ENCODE measurements around the gene LUZP1. TPM values are rescaled to one million over a fixed set of nuclear protein-coding genes. Genes with fewer than 3 reads are reported as not detected.
A peak's percentile ranks its signal among the peaks of the same experiment; 100 is the strongest.

LUZP1 gene
- total and polyA plus RNA-seq, 10 of the 15 experiments (the other 5 are each of a cell fraction or from before 2014, with no cell fraction given), result 11.3 to 28.2 (median 17.3) TPM

DNA sequence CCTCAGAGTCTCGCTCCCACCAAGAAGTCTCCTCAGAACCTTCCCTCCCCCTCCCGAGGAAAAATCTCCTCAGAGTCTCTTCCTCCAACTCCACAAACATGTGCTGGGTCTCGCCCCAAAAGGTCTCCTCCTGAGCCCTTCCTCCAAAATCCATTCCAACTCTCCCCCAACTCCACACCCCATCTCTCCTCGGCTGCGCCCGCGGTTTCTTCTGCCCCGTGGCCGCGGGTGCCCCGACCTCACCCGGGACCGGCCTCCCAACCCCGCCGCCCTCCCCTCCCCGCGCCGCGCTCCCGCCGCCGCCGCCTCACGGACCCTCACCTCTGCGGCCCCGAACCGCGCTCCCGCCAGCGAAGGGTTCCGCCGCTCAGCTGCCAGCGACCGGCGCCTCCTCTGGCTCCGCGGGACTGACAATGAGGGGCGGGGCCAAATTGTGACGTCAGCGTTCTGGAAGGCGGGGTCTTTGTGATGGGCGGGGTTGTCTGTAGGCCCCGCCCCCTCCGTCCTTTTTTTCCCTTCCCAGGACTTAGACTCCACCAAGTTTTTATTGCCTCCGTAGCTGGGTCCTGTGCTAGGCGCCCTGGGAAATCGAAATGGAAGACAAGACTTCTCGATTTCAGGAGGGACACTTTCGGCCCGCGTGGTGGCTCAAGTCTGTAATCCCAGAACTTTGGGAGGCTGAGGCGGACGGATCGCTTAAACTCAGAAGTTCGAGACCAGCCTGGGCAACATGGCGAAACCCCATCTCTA lies at the start of gene LUZP1 (continued):
- TF ChIP-seq, protein P1, sequence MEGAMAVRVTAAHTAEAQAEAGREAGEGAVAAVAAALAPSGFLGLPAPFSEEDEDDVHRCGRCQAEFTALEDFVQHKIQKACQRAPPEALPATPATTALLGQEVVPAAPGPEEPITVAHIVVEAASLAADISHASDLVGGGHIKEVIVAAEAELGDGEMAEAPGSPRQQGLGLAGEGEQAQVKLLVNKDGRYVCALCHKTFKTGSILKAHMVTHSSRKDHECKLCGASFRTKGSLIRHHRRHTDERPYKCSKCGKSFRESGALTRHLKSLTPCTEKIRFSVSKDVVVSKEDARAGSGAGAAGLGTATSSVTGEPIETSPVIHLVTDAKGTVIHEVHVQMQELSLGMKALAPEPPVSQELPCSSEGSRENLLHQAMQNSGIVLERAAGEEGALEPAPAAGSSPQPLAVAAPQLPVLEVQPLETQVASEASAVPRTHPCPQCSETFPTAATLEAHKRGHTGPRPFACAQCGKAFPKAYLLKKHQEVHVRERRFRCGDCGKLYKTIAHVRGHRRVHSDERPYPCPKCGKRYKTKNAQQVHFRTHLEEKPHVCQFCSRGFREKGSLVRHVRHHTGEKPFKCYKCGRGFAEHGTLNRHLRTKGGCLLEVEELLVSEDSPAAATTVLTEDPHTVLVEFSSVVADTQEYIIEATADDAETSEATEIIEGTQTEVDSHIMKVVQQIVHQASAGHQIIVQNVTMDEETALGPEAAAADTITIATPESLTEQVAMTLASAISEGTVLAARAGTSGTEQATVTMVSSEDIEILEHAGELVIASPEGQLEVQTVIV (IDR thresholded peaks at IDR 0.05; ENCODE audit: borderline replicate concordance, partially characterized antibody), result no peak
- TF ChIP-seq YBX1 (IDR thresholded peaks at IDR 0.05) (no peak), BCL11A (IDR thresholded peaks at IDR 0.05; ENCODE audit: low read depth, low read length) (no peak), CBX5 (IDR thresholded peaks at IDR 0.05; ENCODE audit: low read depth) (no peak), RELA (IDR thresholded peaks at IDR 0.05; ENCODE audit: borderline replicate concordance, partially characterized antibody) (peak; percentile 20), KAT2A (conservative IDR thresholded peaks at IDR 0.05; ENCODE audit: control insufficient read depth, low read depth, low read length) (no peak), PML (IDR thresholded peaks at IDR 0.05; ENCODE audit: low read length) (no peak), SIN3A (IDR thresholded peaks at IDR 0.05; ENCODE audit: low read depth, low read length) (peak; percentile 44; the same call in 1 of the 2 replicates), BACH1 (IDR thresholded peaks at IDR 0.05; ENCODE audit: borderline replicate concordance) (no peak), CHD2 (IDR thresholded peaks at IDR 0.05; ENCODE audit: borderline replicate concordance, low read depth, low read length) (no peak), NFYA (IDR thresholded peaks at IDR 0.05; ENCODE audit: borderline replicate concordance, low read depth, low read length) (no peak), GABPA (IDR thresholded peaks at IDR 0.05; ENCODE audit: low read depth) (no peak), POLR2AphosphoS5 (IDR thresholded peaks at IDR 0.05; ENCODE audit: low read length) (peak; percentile 69; the same call in 1 of the 2 replicates)
- TF ChIP-seq, protein P2, sequence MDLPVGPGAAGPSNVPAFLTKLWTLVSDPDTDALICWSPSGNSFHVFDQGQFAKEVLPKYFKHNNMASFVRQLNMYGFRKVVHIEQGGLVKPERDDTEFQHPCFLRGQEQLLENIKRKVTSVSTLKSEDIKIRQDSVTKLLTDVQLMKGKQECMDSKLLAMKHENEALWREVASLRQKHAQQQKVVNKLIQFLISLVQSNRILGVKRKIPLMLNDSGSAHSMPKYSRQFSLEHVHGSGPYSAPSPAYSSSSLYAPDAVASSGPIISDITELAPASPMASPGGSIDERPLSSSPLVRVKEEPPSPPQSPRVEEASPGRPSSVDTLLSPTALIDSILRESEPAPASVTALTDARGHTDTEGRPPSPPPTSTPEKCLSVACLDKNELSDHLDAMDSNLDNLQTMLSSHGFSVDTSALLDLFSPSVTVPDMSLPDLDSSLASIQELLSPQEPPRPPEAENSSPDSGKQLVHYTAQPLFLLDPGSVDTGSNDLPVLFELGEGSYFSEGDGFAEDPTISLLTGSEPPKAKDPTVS (IDR thresholded peaks at IDR 0.05; ENCODE audit: low read depth, low read length), result no peak
- TF ChIP-seq, protein P3, sequence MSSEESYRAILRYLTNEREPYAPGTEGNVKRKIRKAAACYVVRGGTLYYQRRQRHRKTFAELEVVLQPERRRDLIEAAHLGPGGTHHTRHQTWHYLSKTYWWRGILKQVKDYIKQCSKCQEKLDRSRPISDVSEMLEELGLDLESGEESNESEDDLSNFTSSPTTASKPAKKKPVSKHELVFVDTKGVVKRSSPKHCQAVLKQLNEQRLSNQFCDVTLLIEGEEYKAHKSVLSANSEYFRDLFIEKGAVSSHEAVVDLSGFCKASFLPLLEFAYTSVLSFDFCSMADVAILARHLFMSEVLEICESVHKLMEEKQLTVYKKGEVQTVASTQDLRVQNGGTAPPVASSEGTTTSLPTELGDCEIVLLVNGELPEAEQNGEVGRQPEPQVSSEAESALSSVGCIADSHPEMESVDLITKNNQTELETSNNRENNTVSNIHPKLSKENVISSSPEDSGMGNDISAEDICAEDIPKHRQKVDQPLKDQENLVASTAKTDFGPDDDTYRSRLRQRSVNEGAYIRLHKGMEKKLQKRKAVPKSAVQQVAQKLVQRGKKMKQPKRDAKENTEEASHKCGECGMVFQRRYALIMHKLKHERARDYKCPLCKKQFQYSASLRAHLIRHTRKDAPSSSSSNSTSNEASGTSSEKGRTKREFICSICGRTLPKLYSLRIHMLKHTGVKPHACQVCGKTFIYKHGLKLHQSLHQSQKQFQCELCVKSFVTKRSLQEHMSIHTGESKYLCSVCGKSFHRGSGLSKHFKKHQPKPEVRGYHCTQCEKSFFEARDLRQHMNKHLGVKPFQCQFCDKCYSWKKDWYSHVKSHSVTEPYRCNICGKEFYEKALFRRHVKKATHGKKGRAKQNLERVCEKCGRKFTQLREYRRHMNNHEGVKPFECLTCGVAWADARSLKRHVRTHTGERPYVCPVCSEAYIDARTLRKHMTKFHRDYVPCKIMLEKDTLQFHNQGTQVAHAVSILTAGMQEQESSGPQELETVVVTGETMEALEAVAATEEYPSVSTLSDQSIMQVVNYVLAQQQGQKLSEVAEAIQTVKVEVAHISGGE (CRISPR knock-in tag; IDR thresholded peaks at IDR 0.05), result no peak
- TF ChIP-seq, protein P4, sequence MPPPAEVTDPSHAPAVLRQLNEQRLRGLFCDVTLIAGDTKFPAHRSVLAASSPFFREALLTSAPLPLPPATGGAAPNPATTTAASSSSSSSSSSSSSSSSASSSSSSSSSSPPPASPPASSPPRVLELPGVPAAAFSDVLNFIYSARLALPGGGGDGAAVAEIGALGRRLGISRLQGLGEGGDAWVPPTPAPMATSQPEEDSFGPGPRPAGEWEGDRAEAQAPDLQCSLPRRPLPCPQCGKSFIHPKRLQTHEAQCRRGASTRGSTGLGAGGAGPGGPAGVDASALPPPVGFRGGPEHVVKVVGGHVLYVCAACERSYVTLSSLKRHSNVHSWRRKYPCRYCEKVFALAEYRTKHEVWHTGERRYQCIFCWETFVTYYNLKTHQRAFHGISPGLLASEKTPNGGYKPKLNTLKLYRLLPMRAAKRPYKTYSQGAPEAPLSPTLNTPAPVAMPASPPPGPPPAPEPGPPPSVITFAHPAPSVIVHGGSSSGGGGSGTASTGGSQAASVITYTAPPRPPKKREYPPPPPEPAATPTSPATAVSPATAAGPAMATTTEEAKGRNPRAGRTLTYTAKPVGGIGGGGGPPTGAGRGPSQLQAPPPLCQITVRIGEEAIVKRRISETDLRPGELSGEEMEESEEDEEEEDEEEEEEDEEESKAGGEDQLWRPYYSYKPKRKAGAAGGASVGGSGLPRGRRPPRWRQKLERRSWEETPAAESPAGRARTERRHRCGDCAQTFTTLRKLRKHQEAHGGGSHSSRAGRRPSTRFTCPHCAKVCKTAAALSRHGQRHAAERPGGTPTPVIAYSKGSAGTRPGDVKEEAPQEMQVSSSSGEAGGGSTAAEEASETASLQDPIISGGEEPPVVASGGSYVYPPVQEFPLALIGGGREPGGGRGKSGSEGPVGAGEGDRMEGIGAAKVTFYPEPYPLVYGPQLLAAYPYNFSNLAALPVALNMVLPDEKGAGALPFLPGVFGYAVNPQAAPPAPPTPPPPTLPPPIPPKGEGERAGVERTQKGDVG (CRISPR knock-in tag; IDR thresholded peaks at IDR 0.05), result no peak
- TF ChIP-seq, protein P5, sequence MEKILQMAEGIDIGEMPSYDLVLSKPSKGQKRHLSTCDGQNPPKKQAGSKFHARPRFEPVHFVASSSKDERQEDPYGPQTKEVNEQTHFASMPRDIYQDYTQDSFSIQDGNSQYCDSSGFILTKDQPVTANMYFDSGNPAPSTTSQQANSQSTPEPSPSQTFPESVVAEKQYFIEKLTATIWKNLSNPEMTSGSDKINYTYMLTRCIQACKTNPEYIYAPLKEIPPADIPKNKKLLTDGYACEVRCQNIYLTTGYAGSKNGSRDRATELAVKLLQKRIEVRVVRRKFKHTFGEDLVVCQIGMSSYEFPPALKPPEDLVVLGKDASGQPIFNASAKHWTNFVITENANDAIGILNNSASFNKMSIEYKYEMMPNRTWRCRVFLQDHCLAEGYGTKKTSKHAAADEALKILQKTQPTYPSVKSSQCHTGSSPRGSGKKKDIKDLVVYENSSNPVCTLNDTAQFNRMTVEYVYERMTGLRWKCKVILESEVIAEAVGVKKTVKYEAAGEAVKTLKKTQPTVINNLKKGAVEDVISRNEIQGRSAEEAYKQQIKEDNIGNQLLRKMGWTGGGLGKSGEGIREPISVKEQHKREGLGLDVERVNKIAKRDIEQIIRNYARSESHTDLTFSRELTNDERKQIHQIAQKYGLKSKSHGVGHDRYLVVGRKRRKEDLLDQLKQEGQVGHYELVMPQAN (conservative IDR thresholded peaks at IDR 0.05), result 0 out of 2 replicates have a peak, but pooled peaks have one; percentile 34

Data from GM12878 (cell line).